HepG2 (cell line): Measurements from ENCODE around the gene SELENOI. TPM values are rescaled to one million over a fixed set of nuclear protein-coding genes. Genes with fewer than 3 reads are reported as not detected.

Experiments used
- ATAC-seq: fragments of 200-7000 bp; cut with Tn5 transposase; 3 replicates; pipeline ENCODE4 v1.9.1; 2020; ENCODE audit warnings: mild to moderate bottlenecking, moderate library complexity
- BruUV-seq: library from RNA; stranded (reverse); fragments of 400-500 nt; replicated peaks from 2 replicates; lab custom pipeline; 2021; lab: Mats Ljungman, UMichigan
- CTCF ChIA-PET: fragments of 300-600 bp; formaldehyde crosslinking; extraction: SDS; loops from one replicate; lab custom pipeline; 2021; ENCODE audit warnings: low total read pairs, inconsistent platforms, low intra/inter-chr PET ratio; lab: Yijun Ruan, JAX
- POLR2A ChIA-PET: fragments of 350-600 bp; sonication (Branson Sonifier 250); formaldehyde crosslinking; loops from one replicate; lab custom pipeline; 2020; ENCODE audit warnings: antibody characterized with exemption, inconsistent platforms; lab: Yijun Ruan, JAX
- DNase-seq: peaks from one replicate; pipeline ENCODE4 v3.0.0-alpha.2; 2015; ENCODE audit warnings: low spot score
- FAIRE-seq: peaks from 3 replicates; lab custom pipeline; 2011; peaks lifted over from hg19 to GRCh38; lab: Jason Lieb, UNC
- H2AFZ ChIP-seq: one replicate; pipeline ENCODE4 v1.6.1; 2011; ENCODE audit warnings: low read length, inconsistent platforms
- H3K27ac ChIP-seq: fragments of 300-600 bp; 3 replicates; pipeline ENCODE4 v1.8.0; 2011; ENCODE audit warnings: mixed run types, mild to moderate bottlenecking, mixed read lengths, low read length, inconsistent platforms; ENCODE audit not compliant: insufficient read depth; ENCODE audit errors: extremely low read length
- H3K27me3 ChIP-seq, 2 experiments: fragments of 200-600 bp in 1 of 2; 2 replicates in 1 of 2; 3 replicates in 1 of 2; pipeline versions ENCODE4 v1.6.0 to v1.8.0; 2011; ENCODE audit warnings: low read length in 2 of 2, mild to moderate bottlenecking in 2 of 2, moderate library complexity in 2 of 2, inconsistent platforms in 1 of 2; ENCODE audit not compliant: insufficient read depth in 2 of 2, control insufficient read depth in 1 of 2
- H3K36me3 ChIP-seq, 2 experiments: fragments of 200-600 bp in 1 of 2; replicated peaks in 1 of 2; 2 replicates in 1 of 2; 3 replicates in 1 of 2; pipeline versions ENCODE4 v1.5.1 to v1.8.0; 2011; ENCODE audit warnings: low read length in 2 of 2, inconsistent platforms in 1 of 2; ENCODE audit not compliant: insufficient read depth in 2 of 2, control insufficient read depth in 1 of 2
- H3K4me1 ChIP-seq: 2 replicates; pipeline ENCODE4 v1.5.1; 2012; ENCODE audit warnings: low read length, inconsistent platforms; ENCODE audit not compliant: insufficient read depth
- H3K4me2 ChIP-seq: 2 replicates; pipeline ENCODE4 v1.6.0; 2011; ENCODE audit warnings: low read depth, low read length, inconsistent platforms
- H3K4me3 ChIP-seq, 3 experiments: fragments of 200-600 bp in 1 of 3; sonication (generic), shearing (Covaris generic) in 1 of 3; replicated peaks in 1 of 3; 2 replicates each; pipeline ENCODE4 v1.5.1; 2011 to 2016; ENCODE audit warnings: low read length in 3 of 3, inconsistent platforms in 2 of 3, low read depth in 2 of 3, mild to moderate bottlenecking in 2 of 3, control low read depth in 1 of 3, mixed read lengths in 1 of 3; ENCODE audit not compliant: insufficient read depth in 1 of 3
- H3K79me2 ChIP-seq: one replicate; pipeline ENCODE4 v1.6.1; 2011; ENCODE audit warnings: low read length, inconsistent platforms; ENCODE audit not compliant: insufficient read depth
- H3K9ac ChIP-seq: 2 replicates; pipeline ENCODE4 v1.6.0; 2011; ENCODE audit warnings: mild to moderate bottlenecking, low read depth, low read length, inconsistent platforms; ENCODE audit not compliant: insufficient read depth
- H3K9me3 ChIP-seq: 2 replicates; pipeline ENCODE4 v1.5.1; 2012; ENCODE audit warnings: mild to moderate bottlenecking, low read length
- H4K20me1 ChIP-seq: 2 replicates; pipeline ENCODE4 v1.6.0; 2011; ENCODE audit warnings: inconsistent platforms, mild to moderate bottlenecking, low read length, moderate library complexity; ENCODE audit not compliant: insufficient read depth
- GABPA ChIP-seq, 2 experiments: IDR thresholded peaks; 2 replicates each; pipeline ENCODE4 v1.6.1; 2011 to 2016; ENCODE audit warnings: low read depth in 2 of 2, low read length in 1 of 2, missing biosample characterization in 1 of 2, missing genetic modification characterization in 1 of 2
- KDM4B ChIP-seq: sonication (generic); formaldehyde crosslinking; IDR thresholded peaks from 2 replicates; pipeline ENCODE4 v1.4.0; 2020; ENCODE audit warnings: missing genetic modification reagents
- MLLT10 ChIP-seq: sonication (generic); formaldehyde crosslinking; IDR thresholded peaks from 2 replicates; pipeline ENCODE4 v1.4.0; 2020; ENCODE audit warnings: missing genetic modification reagents
- NCOA1 ChIP-seq: sonication (generic); formaldehyde crosslinking; IDR thresholded peaks from 2 replicates; pipeline ENCODE4 v1.9.0; 2021; ENCODE audit warnings: missing genetic modification reagents
- SKIL ChIP-seq: sonication (generic); formaldehyde crosslinking; IDR thresholded peaks from 2 replicates; pipeline ENCODE4 v1.8.0; 2022; ENCODE audit warnings: missing genetic modification reagents, mild to moderate bottlenecking, moderate library complexity, borderline replicate concordance
- SRF ChIP-seq: IDR thresholded peaks from 2 replicates; pipeline ENCODE4 v1.6.1; 2011; ENCODE audit warnings: mild to moderate bottlenecking, low read depth, low read length, moderate library complexity
- ZBTB40 ChIP-seq, 2 experiments: fragments of 450-650 bp in 1 of 2; sonication (generic) in 1 of 2; formaldehyde crosslinking in 1 of 2; IDR thresholded peaks; 2 replicates each; pipeline versions ENCODE4 v1.6.1 to v1.8.0; 2016 to 2022; ENCODE audit warnings: antibody characterized with exemption in 1 of 2, mild to moderate bottlenecking in 1 of 2, missing genetic modification reagents in 1 of 2
- ZBTB43 ChIP-seq: sonication (generic); formaldehyde crosslinking; conservative IDR thresholded peaks from 2 replicates; pipeline ENCODE4 v1.4.0; 2020; ENCODE audit warnings: missing genetic modification reagents
- ZUFSP ChIP-seq: sonication (generic); formaldehyde crosslinking; IDR thresholded peaks from 2 replicates; pipeline ENCODE4 v1.9.0; 2021; ENCODE audit warnings: missing genetic modification reagents, mild to moderate bottlenecking, borderline replicate concordance
- WGBS: methylation state at CpG from one replicate; pipeline ENCODE4 v1.1.6; 2017; ENCODE audit warnings: low lambda C conversion rate; 5-methylcytosine and 5-hydroxymethylcytosine counted together
- in situ Hi-C: cut with HindIII; loops from 2 replicates; pipeline ENCODE4 v1.10.0; 2017; ENCODE audit warnings: low pct_unique_long_range_greater_than_20kb; ENCODE audit not compliant: extremely low pct_ligation_motif_present
- intact Hi-C: fragments of 100-400 bp; cut with micrococcal nuclease; formaldehyde crosslinking; loops from one replicate; pipeline ENCODE4 v1.10.0; 2022; ENCODE audit not compliant: unreplicated experiment
- polyA plus RNA-seq, 8 experiments: library from polyadenylated mRNA; depleted of rRNA in 3 of 8; stranded (reverse) in 7 of 8; unstranded in 1 of 8; fragments of >200 nt; fragmentation: Illumina TruSeq in 4 of 8; extraction: Trizol in 4 of 8; gene quantifications; 2 replicates each; pipeline versions ENCODE4 v1.2.1 to v1.2.3, GENCODE V29; 2011 to 2016; ENCODE audit warnings: low read depth in 4 of 8, missing spikeins in 1 of 8, mixed read lengths in 1 of 8; ENCODE audit not compliant: insufficient read depth in 1 of 8
- total RNA-seq, 5 experiments: library from RNA; depleted of rRNA; stranded (reverse); fragments of >200 nt; fragmentation: Illumina TruSeq; extraction: Trizol; gene quantifications; 2 replicates each; pipeline ENCODE4 v1.2.3, GENCODE V29; 2016; ENCODE audit warnings: low read depth in 1 of 5

Gene SELENOI
- total and polyA plus RNA-seq, 2 of the 13 experiments (the other 11 are each of a cell fraction or from before 2014, with no cell fraction given): 27.7 to 60.3 TPM

DNA sequence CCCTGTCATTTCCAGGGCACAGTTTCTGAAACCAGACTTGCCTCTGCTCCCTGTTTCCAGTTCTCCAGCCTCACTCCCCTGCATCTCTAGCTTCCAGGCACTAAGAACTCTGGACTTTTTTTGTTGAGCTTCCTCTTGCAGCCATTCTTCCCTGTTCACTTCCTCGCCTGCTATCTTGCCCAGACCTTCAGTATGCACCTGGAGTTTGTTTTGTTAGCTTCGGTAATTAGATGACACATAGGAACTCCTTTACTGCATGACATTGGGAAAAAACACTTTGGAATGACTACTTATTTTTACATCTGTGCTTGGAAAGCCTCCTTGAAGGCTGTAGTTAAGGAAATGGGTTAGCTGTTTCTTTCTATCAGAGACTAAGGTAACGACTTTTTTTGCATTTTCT lies 96.8 kb downstream of the SELENOI start:
- Histone ChIP-seq H3K4me3 (no peak overlapping the region), H4K20me1 (no peaks in the 10 kb centered on the region), H3K36me3 (no peaks in the 10 kb centered on the region), H3K27ac (no peak overlapping the region), H2AFZ (no peak overlapping the region), H3K4me2 (no peak overlapping the region), H3K9me3 (no peaks in the 10 kb centered on the region), H3K4me1 (peaks cover 13% of the 10 kb centered on the region), H3K79me2 (no peaks in the 10 kb centered on the region), H3K27me3 (peaks cover 0 to 9% of the 10 kb centered on the region in 2 experiments; a peak in 3 of 5 replicates), H3K9ac (no peak overlapping the region)
- ChIA-PET POLR2A (no interaction called here), CTCF (no interaction called here)
- intact Hi-C loops: no loop called here
- no TSS peak for BruUV-seq
- TF ChIP-seq MLLT10 (CRISPR knock-in tag) (no peak), ZBTB43 (CRISPR knock-in tag) (no peak), GABPA (IDR thresholded peaks at IDR 0.05; ENCODE audit: low read depth, low read length) (no peak), GABPA (CRISPR knock-in tag; IDR thresholded peaks at IDR 0.05; ENCODE audit: low read depth) (no peak), ZUFSP (CRISPR knock-in tag) (no peak), SRF (no peak), ZBTB40 (IDR thresholded peaks at IDR 0.05) (no peak), ZBTB40 (CRISPR knock-in tag; IDR thresholded peaks at IDR 0.05) (no peak), SKIL (CRISPR knock-in tag) (no peak), NCOA1 (CRISPR knock-in tag) (no peak), KDM4B (CRISPR knock-in tag) (no peak)
- in situ Hi-C loops: no loop called here
- no peak for DNase-seq
- no peak for ATAC-seq
- no peak for FAIRE-seq
- 6% methylated on average over 3 of the region's 3 CpGs for WGBS
